K562 (cell line): ENCODE data around the gene EME2. TPM values are rescaled to one million over a fixed set of nuclear protein-coding genes. Genes with fewer than 3 reads are reported as not detected.

Experiments
- ATAC-seq: fragments of 200-7000 bp; cut with Tn5 transposase; 3 replicates; pipeline ENCODE4 v1.9.1; 2020; ENCODE audit warnings: moderate library complexity
- Bru-seq: library from RNA; stranded (reverse); fragments of 400-500 nt; gene quantifications from one replicate; lab custom pipeline; 2021; lab: Mats Ljungman, UMichigan
- BruChase-seq, 2 experiments: library from RNA; stranded (reverse); fragments of 400-500 nt; gene quantifications; one replicate each; lab custom pipeline; 2021; lab: Mats Ljungman, UMichigan
- BruUV-seq: library from RNA; stranded (reverse); fragments of 400-500 nt; replicated peaks from 2 replicates; lab custom pipeline; 2021; lab: Mats Ljungman, UMichigan
- CTCF ChIA-PET: fragments of 300-600 bp; formaldehyde crosslinking; extraction: SDS; loops from one replicate; lab custom pipeline; 2021; ENCODE audit warnings: low intra/inter-chr PET ratio; lab: Yijun Ruan, JAX
- POLR2A ChIA-PET: fragments of 300-600, 350-650 bp; sonication (Branson Sonifier 250); formaldehyde crosslinking; extraction: SDS; loops from one replicate; lab custom pipeline; 2021; ENCODE audit warnings: antibody characterized with exemption, inconsistent platforms; lab: Yijun Ruan, JAX
- DNase-seq, 4 experiments: peaks; one replicate each; pipeline versions ENCODE4 v3.0.0 to v3.0.0-alpha.2; 2011 to 2018; ENCODE audit warnings: low spot score in 3 of 4, mixed read lengths in 3 of 4; ENCODE audit errors: extremely low read depth in 1 of 4
- FAIRE-seq: peaks from 2 replicates; lab custom pipeline; 2011; peaks lifted over from hg19 to GRCh38; lab: Jason Lieb, UNC
- H2AFZ ChIP-seq: 2 replicates; pipeline ENCODE4 v1.6.0; 2011; ENCODE audit warnings: low read depth, low read length, control low read depth, inconsistent platforms
- H3K27ac ChIP-seq: fragments of 200-600 bp; 3 replicates; pipeline ENCODE4 v1.8.0; 2011; ENCODE audit warnings: low read depth, mild to moderate bottlenecking, control low read depth, inconsistent platforms, low read length, moderate library complexity, mixed read lengths; ENCODE audit errors: extremely low read depth
- H3K27me3 ChIP-seq, 2 experiments: fragments of 300-600 bp in 1 of 2; 2 replicates in 1 of 2; 3 replicates in 1 of 2; pipeline versions ENCODE4 v1.6.0 to v1.8.0; 2011; ENCODE audit warnings: inconsistent platforms in 2 of 2, low read length in 2 of 2, mild to moderate bottlenecking in 1 of 2, mixed read lengths in 1 of 2, moderate library complexity in 1 of 2; ENCODE audit not compliant: control insufficient read depth in 2 of 2, insufficient read depth in 2 of 2
- H3K36me3 ChIP-seq: fragments of 300-600 bp; 3 replicates; pipeline ENCODE4 v1.8.0; 2011; ENCODE audit warnings: mild to moderate bottlenecking, low read length, inconsistent platforms; ENCODE audit not compliant: control insufficient read depth, insufficient read depth
- H3K4me1 ChIP-seq, 2 experiments: fragments of 200-600 bp in 1 of 2; replicated peaks in 1 of 2; 2 replicates in 1 of 2; 3 replicates in 1 of 2; pipeline versions ENCODE4 v1.5.1 to v1.8.0; 2011; ENCODE audit warnings: inconsistent platforms in 2 of 2, low read length in 2 of 2, mild to moderate bottlenecking in 1 of 2, mixed read lengths in 1 of 2, moderate library complexity in 1 of 2; ENCODE audit not compliant: control insufficient read depth in 2 of 2, insufficient read depth in 2 of 2
- H3K4me2 ChIP-seq: 2 replicates; pipeline ENCODE4 v1.6.1; 2011; ENCODE audit warnings: low read length, control low read depth, inconsistent platforms, mixed read lengths; ENCODE audit not compliant: insufficient read depth
- H3K4me3 ChIP-seq: fragments of 200-600 bp; sonication (generic), shearing (Covaris generic); 2 replicates; pipeline ENCODE4 v1.5.1; 2016; ENCODE audit warnings: control low read depth, inconsistent platforms
- H3K79me2 ChIP-seq: fragments of 200-600 bp; 3 replicates; pipeline ENCODE4 v1.8.0; 2011; ENCODE audit warnings: low read length, inconsistent platforms; ENCODE audit not compliant: control insufficient read depth, insufficient read depth
- H3K9ac ChIP-seq, 2 experiments: 2 replicates each; pipeline versions ENCODE4 v1.6.0 to v1.6.1; 2011; ENCODE audit warnings: low read depth in 2 of 2, low read length in 2 of 2, control low read depth in 1 of 2, inconsistent platforms in 1 of 2, mild to moderate bottlenecking in 1 of 2, mixed read lengths in 1 of 2; ENCODE audit not compliant: insufficient read depth in 1 of 2
- H3K9me1 ChIP-seq: one replicate; pipeline ENCODE4 v1.6.0; 2011; ENCODE audit warnings: inconsistent platforms, mild to moderate bottlenecking, low read length, moderate library complexity; ENCODE audit not compliant: control insufficient read depth, insufficient read depth
- H3K9me3 ChIP-seq: replicated peaks from 2 replicates; pipeline ENCODE4 v1.5.1; 2011; ENCODE audit warnings: low read depth, low read length, inconsistent platforms; ENCODE audit not compliant: control insufficient read depth, insufficient read depth
- H4K20me1 ChIP-seq: replicated peaks from 2 replicates; pipeline ENCODE4 v1.6.1; 2011; ENCODE audit warnings: low read length, inconsistent platforms, mixed read lengths; ENCODE audit not compliant: control insufficient read depth, insufficient read depth
- KAT7 ChIP-seq: sonication (generic); formaldehyde crosslinking; IDR thresholded peaks from 2 replicates; pipeline ENCODE4 v1.8.0; 2022; ENCODE audit warnings: missing genetic modification reagents, mild to moderate bottlenecking, borderline replicate concordance
- ZNF184 ChIP-seq: sonication (generic); formaldehyde crosslinking; IDR thresholded peaks from 2 replicates; pipeline ENCODE4 v1.5.0; 2020; ENCODE audit warnings: missing genetic modification reagents
- WGBS: fragments of 100-300 bp; shearing (Covaris generic); methylation state at CpG from one replicate; pipeline ENCODE4 v1.1.6; 2016; ENCODE audit warnings: low coverage, mixed read lengths; ENCODE audit not compliant: insufficient coverage; ENCODE audit errors: missing lambda C conversion rate; 5-methylcytosine and 5-hydroxymethylcytosine counted together
- in situ Hi-C: fragments of 300-500 bp; cut with MboI; formaldehyde crosslinking; loops from 4 replicates; pipeline ENCODE4 v1.15.0; 2018; ENCODE audit warnings: inconsistent platforms, mixed read lengths
- intact Hi-C: fragments of 100-400 bp; cut with micrococcal nuclease; formaldehyde crosslinking; loops from 2 replicates; pipeline ENCODE4 v1.14.2; 2022
- long read RNA-seq, 3 experiments: library from polyadenylated mRNA in 2 of 3; library from RNA in 1 of 3; unstranded in 2 of 3; stranded (forward) in 1 of 3; transcript quantifications; one replicate each; pipeline ENCODE4 v2.0.0, GENCODE V29; 2019 to 2022
- polyA minus RNA-seq, 3 experiments: library from RNA; depleted of rRNA, polyadenylated mRNA; stranded (reverse); fragments of >200 nt; gene quantifications; 2 replicates each; pipeline ENCODE4 v1.2.3, GENCODE V29; 2011
- polyA plus RNA-seq, 8 experiments: library from polyadenylated mRNA; depleted of rRNA in 4 of 8; stranded (reverse) in 5 of 8; unstranded in 3 of 8; fragments of >200 nt; fragmentation: Nextera tagmentation in 2 of 8; fragmentation: Illumina TruSeq in 1 of 8; extraction: Ambion mirVana in 2 of 8; extraction: Trizol in 1 of 8; gene quantifications; 2 replicates each; pipeline versions ENCODE4 v1.2.1 to v1.2.3, GENCODE V29; 2011 to 2014; ENCODE audit warnings: inconsistent platforms in 1 of 8, missing spikeins in 1 of 8
- total RNA-seq, 7 experiments: library from RNA; depleted of rRNA in 6 of 7; stranded (reverse); fragments of >200 nt in 6 of 7; fragmentation: Illumina TruSeq in 2 of 7; extraction: Trizol in 2 of 7; gene quantifications; 2 replicates each; pipeline versions ENCODE4 v1.2.1 to v1.2.3, GENCODE V29; 2011 to 2021; ENCODE audit warnings: low replicate concordance in 1 of 7
- TF ChIP-seq, protein P1 (sequence below), 2 experiments: fragments of 450-650 bp; conservative IDR thresholded peaks; 2 replicates each; pipeline ENCODE4 v1.6.1; 2017; ENCODE audit warnings: mild to moderate bottlenecking in 2 of 2, moderate library complexity in 2 of 2

The EME2 gene, protein sequence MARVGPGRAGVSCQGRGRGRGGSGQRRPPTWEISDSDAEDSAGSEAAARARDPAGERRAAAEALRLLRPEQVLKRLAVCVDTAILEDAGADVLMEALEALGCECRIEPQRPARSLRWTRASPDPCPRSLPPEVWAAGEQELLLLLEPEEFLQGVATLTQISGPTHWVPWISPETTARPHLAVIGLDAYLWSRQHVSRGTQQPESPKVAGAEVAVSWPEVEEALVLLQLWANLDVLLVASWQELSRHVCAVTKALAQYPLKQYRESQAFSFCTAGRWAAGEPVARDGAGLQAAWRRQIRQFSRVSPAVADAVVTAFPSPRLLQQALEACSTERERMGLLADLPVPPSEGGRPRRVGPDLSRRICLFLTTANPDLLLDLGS
- total RNA-seq (2011; cell fraction: chromatin; rRNA removed; ENCODE audit: low replicate concordance), result 24.0 and 77.3 TPM in 2 replicates
- 56.5 and 58.8 TPM in 2 replicates for total RNA-seq (2011; cell fraction: nucleolus; rRNA removed)
- total RNA-seq (2011; cell fraction: nucleoplasm; rRNA removed), result 26.8 and 26.9 TPM in 2 replicates
- 10.6 and 14.7 TPM in 2 replicates for total RNA-seq (2014; rRNA removed)
- total RNA-seq (2014; rRNA removed; fragmentation: Illumina TruSeq; extraction: Trizol), result 1.1 and 1.6 TPM in 2 replicates
- 5.4 and 6.9 TPM in 2 replicates for total RNA-seq (2015; rRNA removed; fragmentation: Illumina TruSeq; extraction: Trizol)
- 19.9 and 20.5 TPM in 2 replicates for total RNA-seq (2021)
- polyA plus RNA-seq (2011; rRNA removed), result 3.3 and 6.2 TPM in 2 replicates
- 3.2 and 8.1 TPM in 2 replicates for polyA plus RNA-seq (2011; cell fraction: cytosol; rRNA removed)
- polyA plus RNA-seq (2011; cell fraction: nucleus; rRNA removed), result 46.3 and 81.6 TPM in 2 replicates
- polyA plus RNA-seq (2012), result 7.6 and 8.4 TPM in 2 replicates
- polyA plus RNA-seq (2014; fragmentation: Illumina TruSeq; extraction: Trizol), result 3.5 and 5.3 TPM in 2 replicates
- polyA plus RNA-seq (2014; fragmentation: Nextera tagmentation; extraction: Ambion mirVana), result under 1 TPM; 0.35 to 0.42 TPM
- 17.3 and 19.8 TPM in 2 replicates for polyA plus RNA-seq (2014; rRNA removed)
- polyA minus RNA-seq (2011; rRNA and poly(A)+ RNA removed), result 1.7 and 2.1 TPM in 2 replicates
- polyA minus RNA-seq (2011; cell fraction: cytosol; rRNA and poly(A)+ RNA removed), result 4.7 and 5.0 TPM in 2 replicates
- polyA minus RNA-seq (2011; cell fraction: nucleus; rRNA and poly(A)+ RNA removed), result 20.8 and 22.9 TPM in 2 replicates
- Bru-seq, nascent RNA, result percentile 70 among the genes with signal in this experiment
- percentile 50 among the genes with signal in this experiment for BruChase-seq, experiment 1, labeled RNA remaining after a 2-hour chase
- BruChase-seq, experiment 2, labeled RNA remaining after a 6-hour chase, result percentile 54 among the genes with signal in this experiment
- long read RNA-seq, experiment 1, partial matches to known transcripts, result 1 of 55 reads
- long read RNA-seq, experiment 1, other reads (novel, unspliced or antisense), result 54 of 55 reads
- long read RNA-seq, experiment 2, partial matches to known transcripts, result 1 of 6 reads
- long read RNA-seq, experiment 2, other reads (novel, unspliced or antisense), result 5 of 6 reads
- long read RNA-seq, experiment 3, partial matches to known transcripts, result 0 of 1 reads
- long read RNA-seq, experiment 3, other reads (novel, unspliced or antisense), result 1 of 1 reads

GRCh38 chr16:1772362-1772907 is at the start of gene EME2:
EME2 (plus strand) TSS chr16:1772810; CDS start chr16:1773228, 418 bp downstream.
- H3K4me1 ChIP-seq, result peaks cover 20 to 97% of the 10 kb centered on the region in 2 experiments; a peak in 4 of 5 replicates
- WGBS, result 0% methylated on average over 41 of the region's 53 CpGs
- H3K4me3 ChIP-seq, result peak within 1 kb of the TSS; percentile 96
- no peaks in the 10 kb centered on the region for H3K9me3 ChIP-seq
- intact Hi-C loops (no loop called here), in situ Hi-C loops (no loop called here)
- H3K27me3 ChIP-seq, result no peaks in the 10 kb centered on the region
- peaks cover 51% of the 10 kb centered on the region for H3K79me2 ChIP-seq
- H3K9me1 ChIP-seq, result peaks cover 2% of the 10 kb centered on the region
- peak within 1 kb of the TSS; percentile 81 for H2AFZ ChIP-seq
- H3K9ac ChIP-seq, result peak within 1 kb of the TSS; percentile 93 to 95
- peak within 1 kb of the TSS; percentile 96 for H3K27ac ChIP-seq
- no TSS peak for BruUV-seq
- CTCF ChIA-PET, result interaction anchor here (0.6 to 2.6 kb wide), 2 partner anchors 67 to 157 kb away, joined by 3 to 8 read pairs; partner anchors contain the start of gene MAPK8IP3
- FAIRE-seq, result no peak
- peak; percentile 69 to 73 (median 71) for DNase-seq
- POLR2A ChIA-PET, result interaction anchor here (0.6 to 4.3 kb wide), 11 partner anchors 9 to 394 kb away, joined by 3 to 35 read pairs (median 4); partner anchors contain the start of genes FAHD1, HAGH, MSRB1 and NUBP2
- peak within 1 kb of the TSS; percentile 98 for H3K4me2 ChIP-seq
- H4K20me1 ChIP-seq, result peaks cover 8% of the 10 kb centered on the region; the same call in 1 of the 2 replicates
- peak; percentile 17 for ATAC-seq
- H3K36me3 ChIP-seq, result peaks cover 69% of the 10 kb centered on the region; the same call in 2 of the 3 replicates
- no peak for TF ChIP-seq ZNF184 (CRISPR knock-in tag)
- TF ChIP-seq, protein P1, sequence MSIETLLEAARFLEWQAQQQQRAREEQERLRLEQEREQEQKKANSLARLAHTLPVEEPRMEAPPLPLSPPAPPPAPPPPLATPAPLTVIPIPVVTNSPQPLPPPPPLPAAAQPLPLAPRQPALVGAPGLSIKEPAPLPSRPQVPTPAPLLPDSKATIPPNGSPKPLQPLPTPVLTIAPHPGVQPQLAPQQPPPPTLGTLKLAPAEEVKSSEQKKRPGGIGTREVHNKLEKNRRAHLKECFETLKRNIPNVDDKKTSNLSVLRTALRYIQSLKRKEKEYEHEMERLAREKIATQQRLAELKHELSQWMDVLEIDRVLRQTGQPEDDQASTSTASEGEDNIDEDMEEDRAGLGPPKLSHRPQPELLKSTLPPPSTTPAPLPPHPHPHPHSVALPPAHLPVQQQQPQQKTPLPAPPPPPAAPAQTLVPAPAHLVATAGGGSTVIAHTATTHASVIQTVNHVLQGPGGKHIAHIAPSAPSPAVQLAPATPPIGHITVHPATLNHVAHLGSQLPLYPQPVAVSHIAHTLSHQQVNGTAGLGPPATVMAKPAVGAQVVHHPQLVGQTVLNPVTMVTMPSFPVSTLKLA (conservative IDR thresholded peaks at IDR 0.05), result no peak
- TF ChIP-seq KAT7 (CRISPR knock-in tag), result peak; percentile 77; the same call in 1 of the 2 replicates
